ENCODE data around the gene SMARCB1.

SMARCB1 gene

GRCh38 chr22:23772649-23773473 lies 13.9 kb upstream of the SMARCB1 start, which contains the start of gene MMP11:
MMP11 (plus strand) TSS chr22:23772849; CDS start chr22:23772871, 22 bp downstream.
- no peak for TF ChIP-seq EZH2 (optimal IDR thresholded peaks at IDR 0.05; ENCODE audit: low read depth, low read length)
- TF ChIP-seq EZH2phosphoT487 (IDR thresholded peaks at IDR 0.05; ENCODE audit: low read length): no peak
- TF ChIP-seq CTCF (IDR thresholded peaks at IDR 0.05; ENCODE audit: low read length): no peak; the same call in 1 of the 2 replicates

DNA sequence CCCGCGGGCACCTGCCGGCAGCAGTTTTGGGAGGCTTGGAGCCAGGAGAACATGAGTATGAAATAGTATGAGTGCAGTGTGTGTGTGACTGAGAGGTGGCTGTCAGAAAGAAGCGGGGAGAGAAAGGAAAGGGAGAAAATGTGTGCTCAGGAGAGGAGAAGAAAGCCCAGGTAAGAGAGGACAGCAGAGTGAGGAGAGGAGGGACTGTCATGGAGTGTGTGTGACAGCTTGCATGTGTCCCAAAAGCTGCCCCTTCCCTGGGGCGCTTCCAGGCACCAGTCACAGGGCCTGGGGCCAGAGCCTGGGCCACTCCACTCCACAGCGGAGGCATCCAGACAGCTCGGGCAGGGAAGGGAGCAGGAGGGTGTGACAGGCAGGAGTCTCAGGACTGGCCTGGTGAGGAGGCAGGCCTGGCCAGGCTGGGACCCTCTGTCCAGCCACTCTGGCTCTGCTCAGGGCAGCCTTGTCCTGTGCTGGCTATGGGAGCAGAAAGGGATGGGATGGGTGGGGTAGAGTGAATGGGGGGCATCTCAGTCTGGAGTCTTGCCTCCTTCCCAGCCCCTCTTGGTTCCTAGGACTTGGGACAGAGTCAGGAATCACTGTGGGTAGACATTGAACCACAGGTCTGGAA lies 13.2 kb upstream of the SMARCB1 start:
- Histone ChIP-seq H3K4me1 (ENCODE audit: low read length) (peaks cover 14% of the 10 kb centered on the region), H3K27me3 (replicated peaks; ENCODE audit: insufficient read depth, low read length) (no peaks in the 10 kb centered on the region), H3K27ac (ENCODE audit: low read length) (no peak overlapping the region), H3K9me2 (replicated peaks; ENCODE audit: insufficient read depth, low read length) (no peaks in the 10 kb centered on the region), H3K4me2 (ENCODE audit: low read depth, low read length) (peak overlapping the region; percentile 98), H3K79me2 (ENCODE audit: low read length) (no peaks in the 10 kb centered on the region), H4K20me1 (ENCODE audit: insufficient read depth, low read length) (no peaks in the 10 kb centered on the region), H3K9ac (ENCODE audit: low read length) (peak overlapping the region; percentile 38; the same call in 1 of the 2 replicates), H3K9me3 (replicated peaks; ENCODE audit: insufficient read depth, low read length) (no peaks in the 10 kb centered on the region), H3K4me3 (ENCODE audit: low read length) (peak overlapping the region; percentile 55; the same call in 1 of the 2 replicates), H3F3A (ENCODE audit: insufficient read depth, low read length) (peaks cover 12% of the 10 kb centered on the region), H3K36me3 (replicated peaks; ENCODE audit: insufficient read depth, low read length) (no peaks in the 10 kb centered on the region), H2AFZ (ENCODE audit: low read length) (peak overlapping the region; percentile 82; the same call in 1 of the 2 replicates)
- DNase-seq: no peak
- TF ChIP-seq EZH2 (optimal IDR thresholded peaks at IDR 0.05; ENCODE audit: low read depth, low read length) (no peak), EZH2phosphoT487 (IDR thresholded peaks at IDR 0.05; ENCODE audit: low read length) (no peak), CTCF (IDR thresholded peaks at IDR 0.05; ENCODE audit: low read length) (no peak)

More at GRCh38 chr22:23772649-23773473, 13.9 kb upstream of the SMARCB1 start, which contains the start of gene MMP11:
- no peaks in the 10 kb centered on the region for H3K9me3 ChIP-seq (replicated peaks; ENCODE audit: insufficient read depth, low read length)
- H3K27me3 ChIP-seq (replicated peaks; ENCODE audit: insufficient read depth, low read length): no peaks in the 10 kb centered on the region
- H4K20me1 ChIP-seq (ENCODE audit: insufficient read depth, low read length): no peaks in the 10 kb centered on the region
- H3K9ac ChIP-seq (ENCODE audit: low read length): peak within 1 kb of the TSS; percentile 38; the same call in 1 of the 2 replicates
- H3K36me3 ChIP-seq (replicated peaks; ENCODE audit: insufficient read depth, low read length): no peaks in the 10 kb centered on the region
- H3K4me3 ChIP-seq (ENCODE audit: low read length): peak within 1 kb of the TSS; percentile 59
- no peaks in the 10 kb centered on the region for H3K9me2 ChIP-seq (replicated peaks; ENCODE audit: insufficient read depth, low read length)
- H2AFZ ChIP-seq (ENCODE audit: low read length): peak within 1 kb of the TSS; percentile 94
- no peak within 1 kb of the TSS for H3K27ac ChIP-seq (ENCODE audit: low read length)
- peak; percentile 60 for DNase-seq
- peaks cover 14% of the 10 kb centered on the region for H3K4me1 ChIP-seq (ENCODE audit: low read length)
- H3K4me2 ChIP-seq (ENCODE audit: low read depth, low read length): peak within 1 kb of the TSS; percentile 98
- H3F3A ChIP-seq (ENCODE audit: insufficient read depth, low read length): peaks cover 12% of the 10 kb centered on the region
- peaks cover 4% of the 10 kb centered on the region for H3K79me2 ChIP-seq (ENCODE audit: low read length)

DNA sequence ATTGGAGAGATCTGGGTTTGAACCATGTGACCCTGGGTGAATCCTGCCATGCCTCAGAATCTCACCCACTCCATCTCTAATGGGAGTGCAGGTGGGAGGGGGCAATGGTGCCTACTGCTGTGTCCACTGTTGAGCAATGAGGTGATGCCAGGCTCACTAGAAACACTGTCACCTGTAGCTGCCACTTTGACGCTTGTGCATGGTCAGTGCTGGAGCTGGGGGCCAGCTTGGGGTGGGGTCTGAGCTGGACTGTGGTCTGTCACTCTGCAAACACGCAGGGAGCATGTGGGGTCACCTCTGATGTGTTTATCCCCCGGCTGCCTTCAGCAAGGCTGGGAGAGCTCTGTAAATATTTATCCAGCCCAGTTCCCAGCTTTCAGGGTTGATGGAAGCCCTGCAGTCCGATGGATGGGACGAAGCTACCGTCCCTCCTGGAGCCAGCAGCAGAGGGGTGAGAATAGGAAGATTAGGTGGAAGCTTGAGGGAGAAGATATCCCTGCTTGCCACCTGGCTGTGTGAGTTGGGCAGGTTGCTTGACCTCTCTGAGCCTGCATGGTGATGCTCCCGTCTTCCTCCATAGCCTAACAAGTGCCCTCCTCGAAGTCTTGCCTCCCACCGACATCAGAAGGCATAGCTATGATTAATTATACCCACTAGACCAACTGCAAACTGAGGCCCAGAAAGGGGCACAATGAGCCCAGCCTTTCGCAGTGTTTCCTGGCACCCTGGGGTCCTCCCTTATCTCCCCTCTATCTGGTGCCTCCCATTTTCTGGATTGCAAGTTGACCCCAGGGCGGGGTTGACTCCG lies 12.4 kb upstream of the SMARCB1 start:
- Histone ChIP-seq H3K9me2 (replicated peaks; ENCODE audit: insufficient read depth, low read length) (no peaks in the 10 kb centered on the region), H3F3A (ENCODE audit: insufficient read depth, low read length) (peaks cover 12% of the 10 kb centered on the region), H3K79me2 (ENCODE audit: low read length) (no peaks in the 10 kb centered on the region), H3K4me1 (ENCODE audit: low read length) (peaks cover 14% of the 10 kb centered on the region), H2AFZ (ENCODE audit: low read length) (no peak overlapping the region), H3K36me3 (replicated peaks; ENCODE audit: insufficient read depth, low read length) (no peaks in the 10 kb centered on the region), H3K4me3 (ENCODE audit: low read length) (no peak overlapping the region), H3K27me3 (replicated peaks; ENCODE audit: insufficient read depth, low read length) (no peaks in the 10 kb centered on the region), H4K20me1 (ENCODE audit: insufficient read depth, low read length) (no peaks in the 10 kb centered on the region), H3K9ac (ENCODE audit: low read length) (no peak overlapping the region), H3K9me3 (replicated peaks; ENCODE audit: insufficient read depth, low read length) (no peaks in the 10 kb centered on the region), H3K27ac (ENCODE audit: low read length) (no peak overlapping the region), H3K4me2 (ENCODE audit: low read depth, low read length) (no peak overlapping the region)
- DNase-seq: no peak
- TF ChIP-seq EZH2phosphoT487 (IDR thresholded peaks at IDR 0.05; ENCODE audit: low read length): no peak
- TF ChIP-seq EZH2 (optimal IDR thresholded peaks at IDR 0.05; ENCODE audit: low read depth, low read length): no peak
- TF ChIP-seq CTCF (IDR thresholded peaks at IDR 0.05; ENCODE audit: low read length): no peak
